Measurements from ENCODE around the gene GALNT9.

- TF ChIP-seq CTCF (conservative IDR thresholded peaks at IDR 0.05 in 1 of 2, IDR thresholded peaks at IDR 0.05 in 1 of 2; ENCODE audit: low read depth in 1 of 2, low read length in 2 of 2) = no peak
- no peak for TF ChIP-seq EZH2 (IDR thresholded peaks at IDR 0.05; ENCODE audit: low read length, missing control alignments)
Observed at GRCh38 chr12:132257206-132257954, 72.0 kb downstream of the GALNT9 start.
